Right kidney (tissue), 1 donor: ENCODE data around the gene CABCOCO1.
"Not testable (repeated sequence)": the region's sequence is repeated elsewhere in the genome, so short reads cannot be mapped to it uniquely, and the experiment has no call there.

Experiments used
- DNase-seq: peaks from one replicate; pipeline ENCODE4 v3.0.0-alpha.2; 2016

Gene CABCOCO1

DNA sequence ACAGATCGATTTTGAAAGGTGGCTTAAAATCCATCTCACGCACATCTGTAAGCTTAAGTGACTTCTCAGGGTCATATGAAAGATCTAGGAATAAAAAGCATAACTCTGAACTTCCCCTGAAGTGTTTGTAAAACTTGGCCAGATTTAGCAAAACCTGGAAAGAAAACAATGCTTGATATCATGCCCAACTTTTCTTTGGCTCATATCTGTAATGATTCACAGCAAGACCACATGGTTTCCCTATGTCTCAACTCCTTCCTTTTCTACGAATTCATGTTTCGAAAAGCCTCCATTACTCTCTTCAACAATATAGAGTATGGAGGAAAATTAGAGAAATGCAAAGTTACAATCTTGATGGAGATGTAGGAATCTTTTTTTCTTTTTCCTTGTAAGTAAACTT is 20.1 kb upstream of the CABCOCO1 start:
- no peak for DNase-seq

- DNase-seq: no peak
Measured at GRCh38 chr10:61643316-61643751, 19.4 kb upstream of the CABCOCO1 start.

- DNase-seq: no peak
Measured at GRCh38 chr10:61653699-61654098, 9.0 kb upstream of the CABCOCO1 start.

DNA sequence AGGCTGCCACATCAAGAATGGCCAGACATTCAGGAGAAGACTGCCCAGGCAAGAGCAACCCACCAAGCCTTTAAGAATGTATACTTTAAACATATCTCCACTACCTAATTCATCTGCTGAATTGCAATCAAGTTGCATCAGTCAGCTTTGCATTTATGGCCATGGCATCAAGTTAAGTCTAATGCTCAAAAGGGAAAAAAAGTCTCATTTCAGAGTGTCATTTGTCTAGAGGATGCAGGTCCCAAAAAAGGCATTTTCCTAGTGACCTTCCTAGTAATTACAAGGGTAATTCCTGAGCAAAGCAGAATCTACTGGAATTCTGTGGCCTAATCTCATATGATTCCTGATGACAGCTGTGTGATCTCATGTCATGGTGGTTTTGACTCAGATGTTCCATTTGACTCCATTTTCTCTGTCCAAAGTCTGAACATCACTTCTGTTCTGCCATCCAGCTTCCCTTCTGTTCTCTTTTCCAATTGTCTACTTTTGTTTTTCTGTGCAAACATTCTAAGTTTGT is 7.3 kb upstream of the CABCOCO1 start:
- no peak for DNase-seq

GRCh38 chr10:61663466-61663865 is 737 bp downstream of the CABCOCO1 start:
- no peak for DNase-seq

DNA sequence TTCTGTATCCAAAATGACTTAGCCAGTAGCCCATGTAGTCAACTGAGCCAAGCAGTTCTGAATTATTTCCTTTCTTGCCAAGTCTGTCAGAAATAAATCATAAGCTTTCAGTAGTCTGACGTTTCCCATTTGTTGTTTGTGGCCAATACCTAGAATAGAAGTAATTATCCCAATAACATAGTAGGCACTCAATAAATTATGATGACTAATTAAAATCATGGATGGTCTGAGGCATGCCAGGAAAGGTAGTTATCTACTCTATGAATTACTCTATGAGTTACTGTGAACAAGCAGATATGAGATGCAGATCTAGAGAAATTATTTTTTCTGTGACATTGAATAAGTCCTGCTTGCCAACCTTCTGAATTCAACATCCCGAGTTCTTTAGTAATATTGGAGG is 2.3 kb downstream of the CABCOCO1 start:
- DNase-seq: no peak

GRCh38 chr10:61669161-61669725 is 6.5 kb downstream of the CABCOCO1 start:
- no peak for DNase-seq

- no peak for DNase-seq
Measured at GRCh38 chr10:61669849-61670248, 7.1 kb downstream of the CABCOCO1 start.

- no peak for DNase-seq
Measured at GRCh38 chr10:61673360-61673759, 10.6 kb downstream of the CABCOCO1 start.

DNA sequence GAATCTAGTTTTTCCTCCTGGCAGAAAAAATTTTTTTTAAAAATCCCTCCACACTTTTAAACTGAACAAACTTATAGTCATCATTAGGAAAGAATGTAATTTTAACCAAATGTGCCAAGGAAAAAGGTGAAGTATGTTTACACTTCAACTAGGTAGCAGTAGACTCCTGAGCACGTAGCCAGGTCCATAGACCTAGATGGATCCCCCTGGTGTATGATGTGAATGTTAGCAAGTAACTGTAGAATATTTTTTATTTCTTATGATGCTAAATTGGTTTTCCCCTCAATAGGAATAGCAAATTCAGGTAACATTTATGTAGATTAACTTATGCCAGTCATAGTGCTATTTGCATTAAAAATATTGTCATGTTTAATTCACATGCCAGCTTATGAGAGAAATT is 19.6 kb downstream of the CABCOCO1 start:
- DNase-seq: no peak

DNA sequence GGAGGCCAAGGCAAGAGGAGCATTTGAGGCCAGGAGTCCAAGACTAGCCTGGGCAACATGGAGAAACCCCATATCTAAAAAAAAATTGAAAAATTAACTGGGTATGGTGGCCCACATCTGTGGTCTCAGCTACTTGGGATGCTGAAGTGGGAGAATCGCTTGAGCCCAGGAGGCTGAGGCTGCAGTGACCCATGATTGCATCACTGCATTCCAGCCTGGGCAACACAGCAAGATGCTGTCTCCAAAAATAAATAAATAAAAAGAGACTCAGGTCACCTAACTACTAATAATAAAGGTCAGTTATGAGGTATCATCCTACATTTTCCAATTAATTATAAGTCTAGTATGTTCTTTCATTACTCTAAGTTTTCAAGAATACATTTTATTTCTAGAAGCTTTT is 20.6 kb downstream of the CABCOCO1 start:
- no peak for DNase-seq

GRCh38 chr10:61684894-61685507 is 22.3 kb downstream of the CABCOCO1 start:
- DNase-seq: no peak

- no peak for DNase-seq
Measured at GRCh38 chr10:61688551-61689308, 26.0 kb downstream of the CABCOCO1 start.

- DNase-seq: not testable (repeated sequence)
Measured at GRCh38 chr10:61691667-61692066, 28.9 kb downstream of the CABCOCO1 start.

DNA sequence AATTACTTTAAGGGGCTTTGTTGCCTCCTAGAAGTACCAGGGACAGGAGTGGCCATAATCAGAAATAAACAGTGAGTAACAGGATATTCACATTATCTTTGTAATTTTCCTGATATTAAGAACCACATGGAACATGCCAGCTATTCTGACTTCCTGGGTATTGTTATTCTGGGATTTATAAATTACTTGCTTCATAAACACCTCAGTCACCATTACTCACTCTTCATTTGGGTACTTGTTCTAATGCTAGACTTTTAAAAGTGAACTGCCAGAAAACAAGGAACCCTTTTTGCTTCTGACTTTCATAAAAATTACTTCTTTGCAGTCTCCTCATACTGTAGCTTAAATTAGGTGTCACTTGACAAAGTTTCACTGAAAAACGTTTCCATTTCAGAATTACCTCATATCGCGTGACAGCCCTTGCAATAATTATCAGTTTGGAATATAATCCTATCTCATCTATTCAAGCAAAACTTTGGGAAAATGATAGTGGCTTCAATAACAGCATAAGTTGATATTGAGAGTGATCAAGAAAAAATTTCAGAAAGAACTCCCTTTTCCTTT is 29.8 kb downstream of the CABCOCO1 start:
- no peak for DNase-seq

DNA sequence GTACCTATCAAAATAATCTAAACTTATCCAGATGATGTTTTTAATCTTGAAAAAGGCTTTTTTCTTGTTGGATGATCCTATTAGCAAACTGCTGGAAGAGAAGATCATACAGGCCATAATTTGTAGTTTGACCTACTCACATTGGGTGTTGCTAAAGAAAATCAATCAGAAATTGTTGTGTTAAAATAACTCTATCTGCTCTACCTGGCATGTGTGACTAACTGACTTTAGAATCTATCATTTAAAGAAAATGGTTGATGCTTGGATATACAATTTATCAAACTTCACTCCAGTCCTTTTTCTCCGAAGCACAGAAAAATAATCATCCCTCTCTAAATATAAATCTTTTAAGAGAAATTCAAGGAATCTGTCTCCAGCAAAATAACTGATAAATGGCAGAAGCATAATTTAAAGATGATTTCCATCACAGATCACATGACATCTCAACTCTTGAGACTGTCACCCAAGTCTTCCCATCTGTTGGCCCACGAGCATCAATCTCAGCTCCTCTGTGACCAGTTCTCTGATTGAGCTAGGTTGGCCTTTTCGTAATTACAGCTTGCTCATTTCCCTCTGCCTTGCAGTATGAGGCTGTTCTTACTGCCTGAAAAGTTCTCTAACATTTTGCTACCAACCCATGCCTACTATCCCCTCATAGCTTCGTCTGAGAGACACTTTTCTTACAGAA is 36.4 kb downstream of the CABCOCO1 start:
- DNase-seq: no peak

DNA sequence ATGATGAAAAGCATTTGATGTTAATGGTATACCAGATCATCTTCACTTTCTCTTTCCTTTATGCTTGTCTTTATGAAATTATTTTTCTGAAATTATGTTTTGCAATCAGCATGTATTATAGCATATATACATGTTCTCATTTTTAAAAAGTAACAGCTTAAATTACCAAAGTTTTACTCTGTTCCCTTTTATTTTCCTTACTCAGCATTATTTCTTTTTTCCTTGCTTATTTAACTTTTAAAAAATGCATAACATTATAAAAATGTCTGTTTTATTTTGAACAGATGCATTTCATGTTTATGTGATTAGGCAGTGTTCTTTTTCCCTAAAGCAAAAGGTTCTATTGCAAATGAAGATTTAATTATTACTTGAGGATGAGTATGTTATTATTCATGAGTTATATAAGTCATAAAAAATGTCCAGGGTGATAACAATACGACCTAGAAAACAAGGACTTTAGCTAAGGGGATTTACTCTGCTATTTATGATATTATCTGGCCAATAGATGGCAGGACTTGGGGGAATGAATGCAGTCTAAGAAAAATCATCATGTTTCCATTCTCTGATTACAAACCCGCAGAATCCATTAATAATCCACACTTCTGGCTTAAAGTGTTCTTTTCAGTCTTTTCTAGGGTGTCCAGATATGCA is 38.5 kb downstream of the CABCOCO1 start:
- no peak for DNase-seq

DNA sequence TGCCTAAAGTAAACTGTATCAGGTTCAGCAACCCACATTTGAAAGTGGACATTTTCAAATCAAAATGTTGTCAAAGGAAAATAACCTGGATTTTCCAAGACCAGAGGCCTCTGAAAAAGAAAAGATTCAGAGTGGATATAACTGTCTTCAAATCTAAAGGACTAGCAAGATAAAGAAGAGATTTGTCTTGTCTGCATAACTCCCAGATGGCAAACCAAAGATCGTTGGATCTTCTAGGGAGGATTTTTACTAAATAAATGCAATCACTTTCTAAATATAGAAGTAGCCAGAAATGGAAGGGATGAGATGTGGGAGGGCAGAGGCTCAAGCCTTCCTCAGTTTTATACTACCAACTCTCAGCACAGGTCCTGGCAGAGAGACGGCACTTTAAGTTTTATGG is 39.0 kb downstream of the CABCOCO1 start:
- no peak for DNase-seq

- no peak for DNase-seq
Measured at GRCh38 chr10:61702584-61702983, 39.9 kb downstream of the CABCOCO1 start.

DNA sequence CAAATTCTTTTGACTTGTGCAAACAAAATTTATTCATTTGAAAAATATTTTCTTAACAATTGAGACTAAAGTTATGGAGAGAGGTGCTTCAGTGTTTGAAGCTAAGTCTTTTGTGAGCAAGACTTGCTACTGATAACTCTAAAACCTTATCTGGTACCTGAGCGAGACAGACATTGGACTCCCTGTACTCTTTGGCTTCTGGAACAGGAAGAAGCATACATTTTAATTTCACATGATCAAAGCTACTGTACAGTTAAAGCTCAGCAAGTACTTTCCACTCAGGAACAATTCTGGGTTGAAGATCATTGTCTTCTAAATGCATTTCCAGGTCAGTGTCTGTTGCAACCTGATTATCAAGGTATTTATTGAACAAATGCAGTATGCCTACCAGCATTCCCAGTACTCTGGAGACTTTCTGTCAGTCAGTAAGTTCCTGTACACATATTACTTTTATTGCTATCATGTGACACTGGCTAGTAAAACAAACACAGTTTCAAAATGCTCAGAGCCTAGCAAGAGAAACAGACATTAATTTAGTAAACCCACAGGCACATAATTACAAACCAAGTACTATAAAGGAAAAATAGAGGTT is 42.4 kb downstream of the CABCOCO1 start:
- DNase-seq: no peak

GRCh38 chr10:61708846-61709245 is 46.1 kb downstream of the CABCOCO1 start:
- DNase-seq: no peak

DNA sequence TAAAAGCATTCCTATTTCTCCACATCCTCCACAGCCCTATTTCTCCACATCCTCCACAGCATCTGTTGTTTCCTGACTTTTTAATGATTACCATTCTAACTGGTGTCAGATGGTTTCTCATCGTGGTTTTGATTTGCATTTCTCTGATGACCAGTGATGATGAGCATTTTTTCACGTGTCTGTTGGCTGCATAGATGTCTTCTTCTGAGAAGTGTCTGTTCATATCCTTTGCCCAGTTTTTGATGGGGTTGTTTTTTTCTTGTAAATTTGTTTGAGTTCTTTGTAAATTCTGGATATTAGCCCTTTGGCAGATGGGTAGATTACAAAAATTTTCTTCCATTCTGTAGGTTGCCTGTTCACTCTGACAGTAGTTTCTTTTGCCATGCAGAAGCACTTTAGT is 49.4 kb downstream of the CABCOCO1 start:
- DNase-seq: not testable (repeated sequence)
